ENCODE data around the gene DPM1. TPM values are rescaled to one million over a fixed set of nuclear protein-coding genes. Genes with fewer than 3 reads are reported as not detected.
A peak's percentile ranks its signal among the peaks of the same experiment; 100 is the strongest.

Gene DPM1
- total RNA-seq, 1 donor from 2014 or later, result 31.7 TPM

GRCh38 chr20:50930139-50930975 is 28.0 kb downstream of the DPM1 start:
- no peak for DNase-seq (ENCODE audit: low spot score)

GRCh38 chr20:50929299-50930138 is 28.8 kb downstream of the DPM1 start:
- DNase-seq (ENCODE audit: low spot score), result peak; percentile 93

GRCh38 chr20:50928469-50928868 is 29.9 kb downstream of the DPM1 start:
- no peak for DNase-seq (ENCODE audit: low spot score)

GRCh38 chr20:50926530-50926929 is 31.8 kb downstream of the DPM1 start:
- DNase-seq (ENCODE audit: low spot score), result no peak

GRCh38 chr20:50924261-50924920 is 33.9 kb downstream of the DPM1 start:
- DNase-seq (ENCODE audit: low spot score), result no peak

GRCh38 chr20:50921803-50922501 is 36.4 kb downstream of the DPM1 start:
- no peak for DNase-seq (ENCODE audit: low spot score)

GRCh38 chr20:50920997-50921396 is 37.3 kb downstream of the DPM1 start:
- DNase-seq (ENCODE audit: low spot score), result no peak

GRCh38 chr20:50919567-50919966 is 38.8 kb downstream of the DPM1 start:
- no peak for DNase-seq (ENCODE audit: low spot score)

GRCh38 chr20:50918403-50918802 is 39.9 kb downstream of the DPM1 start:
- no peak for DNase-seq (ENCODE audit: low spot score)

- no peak for DNase-seq (ENCODE audit: low spot score)
Observed at GRCh38 chr20:50916934-50917333, 41.4 kb downstream of the DPM1 start.

- no peak for DNase-seq (ENCODE audit: low spot score)
Observed at GRCh38 chr20:50916257-50916656, 42.1 kb downstream of the DPM1 start.

GRCh38 chr20:50915424-50915823 is 42.9 kb downstream of the DPM1 start:
- DNase-seq (ENCODE audit: low spot score), result no peak

GRCh38 chr20:50913690-50914375 is 44.5 kb downstream of the DPM1 start:
- DNase-seq (ENCODE audit: low spot score), result no peak

GRCh38 chr20:50911716-50912115 is 46.6 kb downstream of the DPM1 start:
- no peak for DNase-seq (ENCODE audit: low spot score)

GRCh38 chr20:50911030-50911429 is 47.3 kb downstream of the DPM1 start:
- no peak for DNase-seq (ENCODE audit: low spot score)

GRCh38 chr20:50909413-50909812 is 48.9 kb downstream of the DPM1 start:
- DNase-seq (ENCODE audit: low spot score), result no peak

GRCh38 chr20:50904067-50904570 is 54.2 kb downstream of the DPM1 start:
- no peak for DNase-seq (ENCODE audit: low spot score)

- no peak for DNase-seq (ENCODE audit: low spot score)
Observed at GRCh38 chr20:50903353-50904051, 54.8 kb downstream of the DPM1 start.

GRCh38 chr20:50901301-50901700 is 57.0 kb downstream of the DPM1 start:
- no peak for DNase-seq (ENCODE audit: low spot score)

GRCh38 chr20:50900261-50900660 is 58.1 kb downstream of the DPM1 start:
- DNase-seq (ENCODE audit: low spot score), result no peak
